Activated T-cell treated with anti-CD3 and anti-CD28 coated beads, Interleukin-2, amount 50 U/mL, for 4 hours (primary cell): Measurements from ENCODE around the gene HEG1. TPM values are rescaled to one million over a fixed set of nuclear protein-coding genes. Genes with fewer than 3 reads are reported as not detected.
A peak's percentile ranks its signal among the peaks of the same experiment; 100 is the strongest.
"Not testable (repeated sequence)": the region's sequence is repeated elsewhere in the genome, so short reads cannot be mapped to it uniquely, and the experiment has no call there.

ENCODE experiments used
- ATAC-seq, 2 donors: fragments of 200-7000 bp; cut with Tn5 transposase; one replicate each; pipeline ENCODE4 v1.10.0; 2021
- DNase-seq: peaks from one replicate; pipeline ENCODE4 v3.0.0-alpha.2; 2020
- H3K27me3 Mint-ChIP-seq: one replicate; pipeline ENCODE4 v1.8.0; 2021; ENCODE audit warnings: low read depth, mixed read lengths
- H3K36me3 Mint-ChIP-seq: one replicate; pipeline ENCODE4 v1.8.0; 2022; ENCODE audit warnings: mixed read lengths; ENCODE audit not compliant: insufficient read depth
- H3K4me1 Mint-ChIP-seq: one replicate; pipeline ENCODE4 v1.8.0; 2021; ENCODE audit warnings: low read depth, mixed read lengths
- H3K4me3 Mint-ChIP-seq: one replicate; pipeline ENCODE4 v1.8.0; 2021; ENCODE audit warnings: mild to moderate bottlenecking, moderate library complexity, mixed read lengths
- H3K9me3 Mint-ChIP-seq: one replicate; pipeline ENCODE4 v1.8.0; 2021; ENCODE audit warnings: mixed read lengths
- total RNA-seq, 3 donors: library from RNA; stranded (reverse); gene quantifications; one replicate each; pipeline ENCODE4 v1.2.1, GENCODE V29; 2021

HEG1 gene
- total RNA-seq, 3 donors from 2014 or later, result 6.4 to 9.0 (median 7.2) TPM

GRCh38 chr3:124964387-124964786 lies 91.4 kb downstream of the HEG1 start:
- Mint-ChIP-seq H3K36me3 (peaks cover 4% of the 10 kb centered on the region), H3K27me3 (no peaks in the 10 kb centered on the region), H3K9me3 (no peaks in the 10 kb centered on the region), H3K4me1 (no peaks in the 10 kb centered on the region), H3K4me3 (no peak overlapping the region)
- peak; percentile 43 to 90 for ATAC-seq
- no peak for DNase-seq

GRCh38 chr3:124963755-124964154 lies 92.0 kb downstream of the HEG1 start:
- ATAC-seq, result no peak
- DNase-seq, result no peak
- Mint-ChIP-seq H3K36me3 (peaks cover under 1% of the 10 kb centered on the region), H3K9me3 (no peaks in the 10 kb centered on the region), H3K27me3 (no peaks in the 10 kb centered on the region), H3K4me1 (no peaks in the 10 kb centered on the region), H3K4me3 (no peak overlapping the region)

- Mint-ChIP-seq H3K4me3 (no peak overlapping the region), H3K27me3 (no peaks in the 10 kb centered on the region), H3K9me3 (no peaks in the 10 kb centered on the region), H3K4me1 (no peaks in the 10 kb centered on the region), H3K36me3 (no peaks in the 10 kb centered on the region)
- no peak for DNase-seq
- ATAC-seq, result no peak
These were observed 93.3 kb downstream of the HEG1 start for GRCh38 chr3:124962403-124962940.

GRCh38 chr3:124960698-124961097 lies 95.1 kb downstream of the HEG1 start:
- Mint-ChIP-seq H3K27me3 (no peaks in the 10 kb centered on the region), H3K9me3 (no peaks in the 10 kb centered on the region), H3K4me1 (no peaks in the 10 kb centered on the region), H3K4me3 (no peak overlapping the region), H3K36me3 (no peaks in the 10 kb centered on the region)
- ATAC-seq (no peak), DNase-seq (no peak)

- Mint-ChIP-seq H3K9me3 (no peaks in the 10 kb centered on the region), H3K36me3 (no peaks in the 10 kb centered on the region), H3K4me1 (no peaks in the 10 kb centered on the region), H3K4me3 (no peak overlapping the region), H3K27me3 (no peaks in the 10 kb centered on the region)
- no peak for DNase-seq
- ATAC-seq, result no peak
These were observed 95.7 kb downstream of the HEG1 start for GRCh38 chr3:124960105-124960504.

- not testable (repeated sequence) for H3K4me1 Mint-ChIP-seq, H3K27me3 Mint-ChIP-seq, H3K9me3 Mint-ChIP-seq, H3K4me3 Mint-ChIP-seq, DNase-seq, ATAC-seq, H3K36me3 Mint-ChIP-seq
These were observed 97.8 kb downstream of the HEG1 start for GRCh38 chr3:124957951-124958350.

GRCh38 chr3:124952282-124952855 lies 103.4 kb downstream of the HEG1 start:
- H3K9me3 Mint-ChIP-seq, result no peaks in the 10 kb centered on the region
- DNase-seq, result no peak
- H3K27me3 Mint-ChIP-seq, result no peaks in the 10 kb centered on the region
- no peaks in the 10 kb centered on the region for H3K36me3 Mint-ChIP-seq
- ATAC-seq, result no peak
- no peak overlapping the region for H3K4me3 Mint-ChIP-seq
- H3K4me1 Mint-ChIP-seq, result no peaks in the 10 kb centered on the region

- Mint-ChIP-seq H3K4me3 (no peak overlapping the region), H3K9me3 (no peaks in the 10 kb centered on the region), H3K27me3 (no peaks in the 10 kb centered on the region), H3K4me1 (no peaks in the 10 kb centered on the region), H3K36me3 (no peaks in the 10 kb centered on the region)
- DNase-seq, result no peak
- no peak for ATAC-seq
These were observed 104.1 kb downstream of the HEG1 start for GRCh38 chr3:124951511-124952281.

- H3K27me3 Mint-ChIP-seq, result no peaks in the 10 kb centered on the region
- no peaks in the 10 kb centered on the region for H3K4me1 Mint-ChIP-seq
- no peak overlapping the region for H3K4me3 Mint-ChIP-seq
- no peaks in the 10 kb centered on the region for H3K36me3 Mint-ChIP-seq
- DNase-seq (no peak), ATAC-seq (no peak)
- H3K9me3 Mint-ChIP-seq, result no peaks in the 10 kb centered on the region
These were observed 105.8 kb downstream of the HEG1 start for GRCh38 chr3:124950026-124950425.

GRCh38 chr3:124942613-124943012 lies 113.2 kb downstream of the HEG1 start:
- no peaks in the 10 kb centered on the region for H3K36me3 Mint-ChIP-seq
- no peak for ATAC-seq
- H3K9me3 Mint-ChIP-seq, result no peaks in the 10 kb centered on the region
- H3K4me1 Mint-ChIP-seq, result no peaks in the 10 kb centered on the region
- H3K27me3 Mint-ChIP-seq, result peaks cover 5% of the 10 kb centered on the region
- H3K4me3 Mint-ChIP-seq, result no peak overlapping the region
- no peak for DNase-seq

GRCh38 chr3:124941771-124942170 lies 114.0 kb downstream of the HEG1 start:
- Mint-ChIP-seq H3K9me3 (no peaks in the 10 kb centered on the region), H3K27me3 (peaks cover 7% of the 10 kb centered on the region), H3K4me1 (no peaks in the 10 kb centered on the region), H3K36me3 (no peaks in the 10 kb centered on the region), H3K4me3 (no peak overlapping the region)
- ATAC-seq (no peak), DNase-seq (no peak)

- DNase-seq (no peak), ATAC-seq (no peak)
- peaks cover 10% of the 10 kb centered on the region for H3K27me3 Mint-ChIP-seq
- H3K9me3 Mint-ChIP-seq, result no peaks in the 10 kb centered on the region
- no peaks in the 10 kb centered on the region for H3K36me3 Mint-ChIP-seq
- no peak overlapping the region for H3K4me3 Mint-ChIP-seq
- H3K4me1 Mint-ChIP-seq, result no peaks in the 10 kb centered on the region
These were observed 116.1 kb downstream of the HEG1 start for GRCh38 chr3:124939661-124940060.

GRCh38 chr3:124938896-124939295 lies 116.9 kb downstream of the HEG1 start:
- ATAC-seq (no peak), DNase-seq (no peak)
- Mint-ChIP-seq H3K4me3 (no peak overlapping the region), H3K4me1 (no peaks in the 10 kb centered on the region), H3K36me3 (no peaks in the 10 kb centered on the region), H3K27me3 (peaks cover 14% of the 10 kb centered on the region), H3K9me3 (no peaks in the 10 kb centered on the region)

- no peak for ATAC-seq
- Mint-ChIP-seq H3K4me3 (no peak overlapping the region), H3K4me1 (no peaks in the 10 kb centered on the region)
These were observed 118.7 kb downstream of the HEG1 start for GRCh38 chr3:124937049-124937448.

More at GRCh38 chr3:124937049-124937448, 118.7 kb downstream of the HEG1 start:
- peaks cover 14% of the 10 kb centered on the region for H3K27me3 Mint-ChIP-seq
- no peak for DNase-seq
- no peaks in the 10 kb centered on the region for H3K9me3 Mint-ChIP-seq
- no peaks in the 10 kb centered on the region for H3K36me3 Mint-ChIP-seq
